ENCODE data around the gene NOL3. TPM values are rescaled to one million over a fixed set of nuclear protein-coding genes. Genes with fewer than 3 reads are reported as not detected.

Gene NOL3
- polyA plus RNA-seq, 1 of the 3 experiments (the other 2 are of a cell fraction): 34.1 TPM

GRCh38 chr16:67156143-67156844 is 14.0 kb upstream of the NOL3 start:
- no peaks in the 10 kb centered on the region for H3K9me3 ChIP-seq
- no peak overlapping the region for H2AFZ ChIP-seq (ENCODE audit: low read depth)
- DNase-seq: no peak
- H3K9ac ChIP-seq: no peak overlapping the region
- TF ChIP-seq POLR2AphosphoS5 (IDR thresholded peaks at IDR 0.05; ENCODE audit: low read depth, low read length): no peak
- TF ChIP-seq YY1 (IDR thresholded peaks at IDR 0.05; ENCODE audit: low read depth): no peak
- no peak for TF ChIP-seq RXRA (IDR thresholded peaks at IDR 0.05; ENCODE audit: borderline replicate concordance, low read depth)
- no peak for TF ChIP-seq MXI1 (IDR thresholded peaks at IDR 0.05; ENCODE audit: low read depth, low read length)
- no peak for TF ChIP-seq USF2 (IDR thresholded peaks at IDR 0.05; ENCODE audit: borderline replicate concordance, low read depth, low read length)
- TF ChIP-seq RAD21 (IDR thresholded peaks at IDR 0.05; ENCODE audit: low read length): no peak
- no peak for TF ChIP-seq TAF1 (IDR thresholded peaks at IDR 0.05; ENCODE audit: borderline replicate concordance, low read depth, low read length)
- TF ChIP-seq FOXM1 (IDR thresholded peaks at IDR 0.05; ENCODE audit: low read depth): no peak
- TF ChIP-seq EP300 (IDR thresholded peaks at IDR 0.05; ENCODE audit: borderline replicate concordance in 1 of 2, low read depth in 1 of 2, low read length in 1 of 2): no peak
- no peak for TF ChIP-seq GABPA (IDR thresholded peaks at IDR 0.05; ENCODE audit: low read depth)
- no peak for TF ChIP-seq ELF1 (IDR thresholded peaks at IDR 0.05)
- TF ChIP-seq PBX3 (IDR thresholded peaks at IDR 0.05): no peak
- no peak for TF ChIP-seq TCF12 (IDR thresholded peaks at IDR 0.05)
- no peak for TF ChIP-seq MEF2A (IDR thresholded peaks at IDR 0.05; ENCODE audit: borderline replicate concordance, low read depth)
- TF ChIP-seq CHD2 (IDR thresholded peaks at IDR 0.05; ENCODE audit: low read length, partially characterized antibody): no peak
- TF ChIP-seq NFIC (IDR thresholded peaks at IDR 0.05; ENCODE audit: borderline replicate concordance): no peak
- no peak for TF ChIP-seq ZBTB33 (IDR thresholded peaks at IDR 0.05; ENCODE audit: borderline replicate concordance, low read depth)
- no peak for TF ChIP-seq NRF1 (IDR thresholded peaks at IDR 0.05; ENCODE audit: low read depth, low read length)
- TF ChIP-seq JUND (IDR thresholded peaks at IDR 0.05): no peak
- peaks cover 9% of the 10 kb centered on the region for H3F3A ChIP-seq (replicated peaks; ENCODE audit: insufficient read depth)
- no peak overlapping the region for H3K4me2 ChIP-seq
- POLR2A ChIA-PET: interaction anchor here (1.4 kb wide), 1 partner anchor 139 kb away, joined by 3 read pairs; no protein-coding TSS in a partner anchor
- H3K27ac ChIP-seq (ENCODE audit: low read depth in 2 of 2, low read length in 1 of 2): no peak overlapping the region
- H3K4me1 ChIP-seq (ENCODE audit: control insufficient read depth in 1 of 2, insufficient read depth in 2 of 2, low read depth in 1 of 2, low read length in 1 of 2): peaks cover 4 to 19% of the 10 kb centered on the region in 2 experiments; a peak in 1 of 4 replicates
- H3K4me3 ChIP-seq (ENCODE audit: low read depth in 2 of 2, low read length in 1 of 2): no peak overlapping the region
- H3K9me2 ChIP-seq: no peaks in the 10 kb centered on the region
- H3K27me3 ChIP-seq (ENCODE audit: insufficient read depth): no peaks in the 10 kb centered on the region
- CTCF ChIA-PET: interaction anchor here (1.1 to 14.2 kb wide), 23 partner anchors 8 to 261 kb away, joined by 3 to 470 read pairs (median 11); partner anchors contain the start of genes CBFB, CES3, HSF4 and MATCAP1
- WGBS (ENCODE audit: low lambda C conversion rate): 84% methylated on average over 15 of the region's 15 CpGs
- H3K36me3 ChIP-seq (replicated peaks in 1 of 2; ENCODE audit: control insufficient read depth in 1 of 2, insufficient read depth in 2 of 2, low read length in 1 of 2): peaks cover 0 to 4% of the 10 kb centered on the region in 2 experiments
- peaks cover 26% of the 10 kb centered on the region for H4K20me1 ChIP-seq (ENCODE audit: insufficient read depth)
- no peaks in the 10 kb centered on the region for H3K79me2 ChIP-seq (ENCODE audit: insufficient read depth)
